AG04449 (cell line): Measurements from ENCODE around the gene VSNL1.

Source experiments
- CTCF ChIA-PET: fragments of 350-600 bp; formaldehyde crosslinking; extraction: SDS; loops from one replicate; lab custom pipeline; 2021; ENCODE audit warnings: antibody characterized with exemption; lab: Yijun Ruan, JAX
- POLR2A ChIA-PET: fragments of 400-600, 350-600 bp; formaldehyde crosslinking; extraction: SDS; loops from one replicate; lab custom pipeline; 2020; ENCODE audit warnings: antibody characterized with exemption, inconsistent platforms; lab: Yijun Ruan, JAX
- DNase-seq: peaks from one replicate; pipeline ENCODE4 v3.0.0-alpha.2; 2010; ENCODE audit warnings: low read depth, low spot score
- H3K4me3 ChIP-seq: 2 replicates; pipeline ENCODE4 v1.5.1; 2011; ENCODE audit warnings: low read depth, mild to moderate bottlenecking, control low read depth, low read length
- CTCF ChIP-seq: IDR thresholded peaks from one replicate; pipeline ENCODE4 v1.5.1; 2011; ENCODE audit warnings: mild to moderate bottlenecking, moderate library complexity, low read length, control low read depth, inconsistent platforms; ENCODE audit not compliant: insufficient read depth; ENCODE audit errors: missing control alignments

VSNL1 gene

DNA sequence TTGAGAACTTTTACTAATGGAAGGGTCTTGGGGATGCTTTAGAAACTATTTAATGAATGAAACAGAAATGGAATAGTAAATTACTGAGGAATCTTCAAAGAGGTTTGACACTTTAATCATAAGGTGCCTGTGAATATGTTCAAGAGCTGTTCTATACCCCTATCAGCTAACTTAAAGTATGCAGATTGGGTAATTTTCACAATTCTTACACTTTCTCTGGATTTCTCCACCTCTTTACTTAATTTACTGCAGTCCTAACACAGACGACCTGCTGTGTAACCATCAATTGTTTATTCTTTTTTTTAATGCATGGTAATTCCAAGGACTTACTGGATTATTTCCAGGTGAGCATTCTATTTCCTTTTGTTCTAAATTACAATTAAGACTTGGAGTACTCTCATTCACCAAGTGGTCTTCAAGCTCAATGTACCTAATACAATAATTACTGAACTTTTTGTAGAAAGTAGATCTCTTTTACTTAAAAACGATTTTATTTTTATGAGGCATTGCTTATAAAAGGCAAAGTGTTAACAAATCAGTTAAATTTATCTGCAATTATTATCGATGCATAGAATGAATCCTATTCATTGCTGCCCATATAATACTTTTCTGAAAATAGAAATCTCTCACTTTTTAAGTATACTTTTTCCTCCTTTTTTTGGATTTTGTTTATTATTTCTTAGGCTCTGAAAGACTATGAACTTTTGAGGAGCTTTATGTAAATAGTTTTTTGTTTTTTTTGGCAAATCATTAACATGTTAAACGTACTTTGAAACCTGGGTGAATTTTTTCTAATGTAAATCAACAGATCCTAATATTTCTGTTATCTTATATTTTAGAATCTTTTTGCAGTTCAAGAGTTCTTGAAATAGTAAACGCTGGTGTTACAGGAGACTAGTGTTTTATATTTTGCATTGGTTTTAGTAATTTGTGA is 5.5 kb downstream of the VSNL1 start:
- no peak for TF ChIP-seq CTCF
- POLR2A ChIA-PET = no interaction called here
- no peak overlapping the region for H3K4me3 ChIP-seq
- DNase-seq = no peak
- CTCF ChIA-PET = no interaction called here

DNA sequence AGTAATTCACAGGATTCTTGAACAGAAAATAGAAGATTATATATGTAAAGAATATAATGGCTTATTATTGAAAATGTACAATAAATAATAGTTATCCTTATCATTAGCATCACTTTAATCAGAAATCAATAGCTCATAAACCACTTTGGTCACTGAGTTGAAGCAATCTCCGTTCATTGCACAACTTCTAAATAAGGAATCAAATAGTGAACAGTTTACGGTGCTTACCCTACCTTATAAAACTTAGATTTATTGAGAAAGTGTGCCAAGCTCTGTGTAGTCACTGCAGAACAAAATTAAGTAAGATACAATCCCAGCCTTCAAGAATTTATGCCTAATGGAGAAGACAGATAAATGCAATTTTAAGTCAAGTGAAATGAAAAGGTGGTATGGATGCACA is 6.7 kb downstream of the VSNL1 start:
- CTCF ChIA-PET = no interaction called here
- no peak for TF ChIP-seq CTCF
- H3K4me3 ChIP-seq = no peak overlapping the region
- POLR2A ChIA-PET = no interaction called here
- DNase-seq = no peak

- no peak overlapping the region for H3K4me3 ChIP-seq
- ChIA-PET POLR2A (no interaction called here), CTCF (no interaction called here)
- no peak for DNase-seq
- TF ChIP-seq CTCF = no peak
Observed at GRCh38 chr2:17547737-17548136, 7.2 kb downstream of the VSNL1 start.

- no peak for TF ChIP-seq CTCF
- CTCF ChIA-PET = no interaction called here
- H3K4me3 ChIP-seq = no peak overlapping the region
- POLR2A ChIA-PET = no interaction called here
- DNase-seq = no peak
Observed at GRCh38 chr2:17550907-17551306, 10.4 kb downstream of the VSNL1 start.

DNA sequence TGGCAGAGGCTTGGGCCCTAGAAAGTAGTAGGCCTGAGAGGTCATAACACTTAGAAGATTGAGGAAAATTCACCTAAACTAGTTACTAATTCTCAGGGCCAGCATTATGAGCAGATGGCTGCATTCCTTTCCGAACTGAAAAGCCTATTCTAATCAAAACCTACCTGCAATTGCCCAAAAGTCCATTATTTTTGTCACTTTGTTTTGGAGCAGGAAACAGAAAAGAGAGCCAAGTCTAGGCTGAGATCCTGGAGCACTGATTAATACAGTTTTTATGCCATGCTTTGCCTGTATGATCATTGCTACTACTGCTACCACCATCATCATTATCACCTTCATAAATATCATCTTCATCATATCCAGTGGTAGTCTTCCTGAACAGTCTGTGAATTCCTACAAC is 14.7 kb downstream of the VSNL1 start:
- CTCF ChIA-PET = no interaction called here
- no peak for TF ChIP-seq CTCF
- POLR2A ChIA-PET = no interaction called here
- no peak overlapping the region for H3K4me3 ChIP-seq
- DNase-seq = no peak

DNA sequence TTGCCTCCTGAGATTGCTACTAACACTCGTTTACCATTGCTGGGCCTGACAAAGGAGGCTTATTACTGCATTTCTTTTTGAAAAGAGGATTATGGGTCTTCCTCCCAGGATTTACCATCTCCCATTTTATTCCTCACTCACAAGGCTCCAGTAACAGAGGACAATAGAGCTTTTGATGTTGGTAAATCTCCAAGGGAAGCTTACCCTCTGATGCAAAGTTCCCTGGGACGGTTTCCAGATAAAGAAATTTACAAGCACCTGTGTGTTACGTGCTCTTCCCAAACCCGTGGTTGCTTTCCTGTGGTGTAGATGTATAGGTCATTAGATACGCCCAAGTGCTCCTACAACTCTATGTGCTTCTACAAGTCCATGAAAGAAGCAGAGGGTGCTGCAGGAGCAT is 17.1 kb downstream of the VSNL1 start:
- no peak for TF ChIP-seq CTCF
- no peak for DNase-seq
- POLR2A ChIA-PET = no interaction called here
- no peak overlapping the region for H3K4me3 ChIP-seq
- CTCF ChIA-PET = interaction anchor here (1.2 kb wide), 1 partner anchor 14 kb away, joined by 3 read pairs; no protein-coding TSS in a partner anchor
